GM10847 (cell line): ENCODE data around the gene PERCC1.

Source experiments
- POLR2A ChIP-seq: IDR thresholded peaks from 2 replicates; pipeline ENCODE4 v1.6.1; 2011; ENCODE audit not compliant: insufficient read length; ENCODE audit errors: extremely low read depth

PERCC1 gene

GRCh38 chr16:1475552-1476114 is 44.8 kb downstream of the PERCC1 start:
- no peak for TF ChIP-seq POLR2A

DNA sequence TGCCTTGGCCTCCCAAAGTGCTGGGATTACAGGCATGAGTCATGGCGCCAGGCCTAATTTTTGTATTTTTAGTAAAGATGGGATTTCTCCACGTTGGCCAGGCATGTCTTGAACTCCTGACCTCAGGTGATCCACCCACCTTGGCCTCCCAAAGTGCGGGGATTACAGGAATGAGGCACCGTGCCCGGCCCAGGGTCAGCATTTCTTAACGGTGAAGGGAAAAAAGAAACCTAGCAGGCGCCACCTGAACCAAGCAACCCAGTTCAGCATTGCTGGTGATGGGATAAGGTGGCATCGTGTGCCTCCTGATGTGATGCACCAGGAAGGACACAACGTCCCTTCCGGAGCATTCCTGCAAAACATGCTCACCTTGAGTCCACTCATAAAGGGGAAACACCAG is 46.2 kb downstream of the PERCC1 start:
- TF ChIP-seq POLR2A: no peak

DNA sequence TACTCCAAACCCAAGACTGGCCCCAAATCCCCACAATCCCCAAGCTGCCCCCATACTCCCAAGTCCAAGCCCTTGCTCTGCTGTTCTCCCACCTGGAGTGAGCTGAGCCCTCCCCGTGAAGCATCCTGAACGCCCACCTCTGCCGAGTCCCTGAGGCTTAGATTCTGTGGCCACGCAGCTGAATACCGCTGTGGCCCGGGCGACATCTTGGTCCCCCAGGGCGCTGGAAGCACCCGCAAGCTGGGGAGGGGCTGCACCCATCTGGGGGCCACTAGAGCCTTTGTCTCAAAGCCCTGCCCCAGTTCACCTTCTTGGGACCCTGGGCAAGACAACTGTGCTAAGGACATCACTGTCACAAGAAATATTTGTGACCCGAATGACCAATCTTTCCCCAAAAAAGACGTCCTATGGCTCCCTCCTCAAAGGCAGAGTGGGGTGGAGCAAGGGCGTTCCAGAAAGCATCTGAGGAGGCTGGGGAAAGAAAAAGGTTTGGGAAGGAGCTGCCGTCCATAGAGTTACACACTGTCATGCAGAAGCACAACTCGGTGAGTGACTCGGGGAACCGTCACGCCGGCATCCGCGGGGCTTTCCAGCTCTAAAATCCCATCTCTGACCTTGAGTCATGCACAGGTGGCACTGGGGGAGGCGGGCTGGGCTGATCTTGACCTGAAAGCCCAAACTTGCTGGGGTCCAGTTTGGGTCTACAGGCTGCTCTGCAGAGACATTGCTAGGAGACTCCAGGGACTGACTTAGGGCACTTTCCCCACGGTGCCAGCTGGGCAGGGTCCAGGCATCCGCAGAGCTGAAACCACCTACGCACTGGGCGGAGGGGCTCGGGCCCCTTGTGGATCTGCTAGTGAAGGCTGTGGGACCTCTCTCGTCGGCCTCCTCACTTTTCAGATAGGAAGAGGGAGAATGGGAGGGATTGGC is 51.3 kb downstream of the PERCC1 start:
- no peak for TF ChIP-seq POLR2A
